T-helper 1 cell (primary cell): ENCODE results near the gene STING1.
"Not testable (repeated sequence)": the region's sequence is repeated elsewhere in the genome, so short reads cannot be mapped to it uniquely, and the experiment has no call there.

Experiments
- DNase-seq, 5 donors: peaks; one replicate each; pipeline ENCODE4 v3.0.0-alpha.2; 2012 to 2020
- total RNA-seq, 4 donors: gene quantifications; one replicate each; lab custom pipeline; 2026; lab: John Stamatoyannopoulos, UW

The STING1 gene
- 97.4 to 140 (median 130) reads per million in 4 donors for total RNA-seq

- DNase-seq = peak; percentile 27 to 83 (median 45)
Measured at GRCh38 chr5:139482050-139482889, at the start of gene STING1. Gene STING1, minus strand, starts transcription at chr5:139482758. Its CDS starts 1,054 bp downstream, at chr5:139481704.

GRCh38 chr5:139531772-139532169, 49.2 kb upstream of the STING1 start:
- DNase-seq = no peak

GRCh38 chr5:139530079-139530478, 47.5 kb upstream of the STING1 start:
- DNase-seq = not testable (repeated sequence)

- DNase-seq = not testable (repeated sequence)
Measured at GRCh38 chr5:139528695-139529094, 46.1 kb upstream of the STING1 start.

- not testable (repeated sequence) for DNase-seq
Measured at GRCh38 chr5:139527896-139528467, 45.4 kb upstream of the STING1 start.

GRCh38 chr5:139527090-139527470, 44.5 kb upstream of the STING1 start:
- not testable (repeated sequence) for DNase-seq

- DNase-seq = not testable (repeated sequence)
Measured at GRCh38 chr5:139526309-139527089, 43.9 kb upstream of the STING1 start.

GRCh38 chr5:139525586-139526308, 43.2 kb upstream of the STING1 start:
- DNase-seq = not testable (repeated sequence)

GRCh38 chr5:139524940-139525585, 42.5 kb upstream of the STING1 start:
- DNase-seq = no peak

- no peak for DNase-seq
Measured at GRCh38 chr5:139524446-139524845, 41.9 kb upstream of the STING1 start.

GRCh38 chr5:139523635-139524445, 41.3 kb upstream of the STING1 start:
- DNase-seq = no peak

GRCh38 chr5:139517683-139518564, 35.4 kb upstream of the STING1 start:
- DNase-seq = peak; percentile 74 to 89 (median 82)

GRCh38 chr5:139514486-139514856, 31.9 kb upstream of the STING1 start:
- peak in 1 of 5 donors; percentile 35 for DNase-seq

GRCh38 chr5:139513852-139514485, 31.4 kb upstream of the STING1 start:
- no peak for DNase-seq

- peak; percentile 53 to 82 (median 67) for DNase-seq
Measured at GRCh38 chr5:139513434-139513833, 30.9 kb upstream of the STING1 start.

- peak in 1 of 5 donors; percentile 26 for DNase-seq
Measured at GRCh38 chr5:139512786-139513390, 30.3 kb upstream of the STING1 start.

GRCh38 chr5:139504722-139505121, 22.2 kb upstream of the STING1 start:
- not testable (repeated sequence) for DNase-seq

GRCh38 chr5:139503879-139504278, 21.3 kb upstream of the STING1 start:
- DNase-seq = not testable (repeated sequence)
